Omental fat pad (tissue), 4 donors: ENCODE results near the gene ELF1. TPM values are rescaled to one million over a fixed set of nuclear protein-coding genes. Genes with fewer than 3 reads are reported as not detected.

Source experiments
- ATAC-seq: fragments of 150-250 bp; one replicate; pipeline ENCODE4 v1.9.1; 2016; ENCODE audit warnings: mild to moderate bottlenecking, moderate library complexity; ENCODE audit not compliant: low FRiP score
- DNase-seq: peaks from one replicate; pipeline ENCODE4 v3.0.0-alpha.2; 2019; ENCODE audit warnings: low spot score
- total RNA-seq, 4 donors: library from RNA; depleted of rRNA; stranded (reverse); fragments of >200 nt; gene quantifications; one replicate each; pipeline ENCODE4 v1.1.0, GENCODE V29; 2016
- TF ChIP-seq, protein P1 (sequence below), 3 donors: fragments of 450-650 bp; IDR thresholded peaks; one replicate each; pipeline ENCODE4 v1.5.1; 2016 to 2017; ENCODE audit warnings: antibody characterized with exemption in 3 of 3, mild to moderate bottlenecking in 3 of 3, moderate library complexity in 2 of 3

Gene ELF1
- total RNA-seq, 4 donors from 2014 or later: 87.4 to 107 (median 89.9) TPM

DNA sequence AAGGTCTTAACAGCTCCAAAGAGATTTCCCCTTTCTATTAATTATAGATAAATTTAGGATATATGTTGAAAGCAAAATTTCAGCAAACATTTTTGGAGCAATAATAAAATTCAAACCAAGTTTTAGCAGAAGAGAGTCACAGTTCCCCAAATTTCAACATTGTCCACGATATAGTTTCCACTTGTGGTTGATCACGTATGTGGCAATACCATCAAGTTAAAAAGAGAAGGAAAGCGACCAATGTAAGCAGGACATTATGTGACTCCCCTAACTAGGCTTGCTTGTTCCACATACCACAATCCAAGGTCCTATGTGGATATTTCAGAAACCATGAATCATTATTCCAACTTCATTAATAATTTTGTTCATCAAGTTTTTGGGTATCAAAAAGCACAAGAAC is 52.8 kb downstream of the ELF1 start:
- DNase-seq: no peak
- TF ChIP-seq, protein P1, sequence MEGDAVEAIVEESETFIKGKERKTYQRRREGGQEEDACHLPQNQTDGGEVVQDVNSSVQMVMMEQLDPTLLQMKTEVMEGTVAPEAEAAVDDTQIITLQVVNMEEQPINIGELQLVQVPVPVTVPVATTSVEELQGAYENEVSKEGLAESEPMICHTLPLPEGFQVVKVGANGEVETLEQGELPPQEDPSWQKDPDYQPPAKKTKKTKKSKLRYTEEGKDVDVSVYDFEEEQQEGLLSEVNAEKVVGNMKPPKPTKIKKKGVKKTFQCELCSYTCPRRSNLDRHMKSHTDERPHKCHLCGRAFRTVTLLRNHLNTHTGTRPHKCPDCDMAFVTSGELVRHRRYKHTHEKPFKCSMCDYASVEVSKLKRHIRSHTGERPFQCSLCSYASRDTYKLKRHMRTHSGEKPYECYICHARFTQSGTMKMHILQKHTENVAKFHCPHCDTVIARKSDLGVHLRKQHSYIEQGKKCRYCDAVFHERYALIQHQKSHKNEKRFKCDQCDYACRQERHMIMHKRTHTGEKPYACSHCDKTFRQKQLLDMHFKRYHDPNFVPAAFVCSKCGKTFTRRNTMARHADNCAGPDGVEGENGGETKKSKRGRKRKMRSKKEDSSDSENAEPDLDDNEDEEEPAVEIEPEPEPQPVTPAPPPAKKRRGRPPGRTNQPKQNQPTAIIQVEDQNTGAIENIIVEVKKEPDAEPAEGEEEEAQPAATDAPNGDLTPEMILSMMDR (IDR thresholded peaks at IDR 0.05): no peak
- no peak for ATAC-seq

DNA sequence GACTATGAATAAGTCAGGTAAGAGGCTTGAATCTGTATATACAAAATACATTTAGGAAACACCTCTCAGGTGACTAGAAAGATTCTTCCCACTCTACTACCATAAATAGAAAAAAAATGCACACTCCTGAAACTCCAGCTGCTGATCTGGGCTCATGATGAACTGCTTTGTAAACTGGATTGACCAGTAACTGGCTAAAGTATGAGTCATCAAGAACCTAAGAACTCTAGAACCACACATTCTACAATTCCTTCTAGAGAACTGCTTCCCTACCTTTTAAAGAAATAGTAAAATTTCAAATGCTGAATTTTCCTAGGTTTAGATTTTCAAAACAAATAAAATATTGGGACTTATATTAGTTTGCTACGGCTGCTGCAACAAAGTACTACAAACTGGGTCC is 55.2 kb downstream of the ELF1 start:
- DNase-seq (no peak), ATAC-seq (no peak)
- TF ChIP-seq, protein P1 (IDR thresholded peaks at IDR 0.05): no peak

DNA sequence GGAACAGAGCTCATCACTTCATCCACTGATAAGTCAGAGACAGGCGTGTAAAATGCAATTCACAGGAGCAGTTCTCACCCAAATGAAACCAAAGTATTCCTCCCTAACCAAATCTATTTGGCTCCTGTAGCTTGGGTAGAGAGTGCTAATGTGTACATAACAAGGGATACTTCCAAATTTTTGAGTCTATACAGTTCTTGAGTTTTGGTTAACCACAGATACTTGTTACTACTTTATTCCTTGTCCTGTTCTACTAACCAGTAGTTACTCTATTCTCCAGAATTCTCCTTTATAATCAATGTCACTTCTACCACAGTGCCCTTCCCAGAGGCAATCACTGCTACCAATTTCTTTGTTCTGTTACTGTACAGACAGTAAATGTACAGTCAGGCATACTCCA is 57.3 kb downstream of the ELF1 start:
- TF ChIP-seq, protein P1 (IDR thresholded peaks at IDR 0.05): no peak
- no peak for DNase-seq
- ATAC-seq: no peak

DNA sequence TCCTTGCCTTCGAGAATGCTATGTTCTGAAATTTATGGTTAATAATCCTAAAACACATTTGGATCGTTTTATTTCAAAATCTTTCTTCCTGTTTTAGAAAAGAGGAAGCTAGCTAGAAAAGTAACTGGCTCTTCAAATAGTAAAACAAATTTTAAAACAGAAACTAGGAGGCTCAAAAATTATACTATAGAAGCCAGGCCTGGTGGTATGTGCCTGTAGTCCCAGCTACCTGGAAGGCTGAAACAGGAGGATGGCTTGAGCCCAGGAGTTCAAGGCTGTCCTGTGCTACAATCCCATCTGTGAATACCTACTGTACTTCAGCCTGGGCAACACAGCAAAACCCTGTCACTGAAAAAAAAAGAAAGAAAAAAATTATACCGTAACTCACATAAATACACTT is 57.9 kb downstream of the ELF1 start:
- ATAC-seq (no peak), DNase-seq (no peak)
- TF ChIP-seq, protein P1 (IDR thresholded peaks at IDR 0.05): no peak

DNA sequence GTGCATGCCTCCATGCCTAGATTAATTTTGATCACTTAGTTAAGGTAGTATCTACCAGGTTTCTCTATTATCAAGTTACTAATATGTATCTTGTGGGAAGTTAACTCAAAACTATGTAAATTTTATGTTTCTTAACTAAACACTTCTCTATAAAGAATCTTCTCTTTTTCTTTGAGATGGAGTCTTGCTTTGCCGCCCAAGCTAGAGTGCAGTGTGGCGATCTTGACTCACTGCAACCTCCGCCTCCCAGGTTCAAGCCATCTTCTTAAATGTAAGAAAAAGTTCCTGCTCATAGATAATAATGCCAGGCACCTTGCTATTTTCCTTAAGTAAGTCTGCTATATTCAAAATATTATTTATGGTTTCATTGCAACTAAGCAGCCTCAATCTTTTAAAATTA is 58.4 kb downstream of the ELF1 start:
- DNase-seq: no peak
- TF ChIP-seq, protein P1 (IDR thresholded peaks at IDR 0.05): no peak
- no peak for ATAC-seq

DNA sequence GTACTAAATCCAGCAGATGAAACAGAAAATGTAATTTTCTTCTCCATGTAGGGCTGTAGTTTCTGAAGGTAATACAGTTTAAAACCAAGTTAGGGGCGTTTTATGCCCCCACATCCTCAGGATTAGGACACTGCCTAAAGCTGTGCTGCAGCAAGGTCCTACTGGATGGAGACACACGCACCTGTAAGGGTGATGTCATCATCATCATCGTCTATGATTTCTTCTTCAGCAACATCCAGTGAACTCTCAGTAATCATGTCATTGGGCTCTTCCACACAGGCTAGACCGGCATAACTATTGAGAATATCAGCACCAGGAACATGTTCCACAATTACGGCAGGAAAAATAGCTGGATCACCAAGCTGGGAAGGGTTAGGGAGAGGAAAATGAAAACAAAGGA is 60.5 kb downstream of the ELF1 start:
- ATAC-seq (no peak), DNase-seq (no peak)
- TF ChIP-seq, protein P1 (IDR thresholded peaks at IDR 0.05): no peak

DNA sequence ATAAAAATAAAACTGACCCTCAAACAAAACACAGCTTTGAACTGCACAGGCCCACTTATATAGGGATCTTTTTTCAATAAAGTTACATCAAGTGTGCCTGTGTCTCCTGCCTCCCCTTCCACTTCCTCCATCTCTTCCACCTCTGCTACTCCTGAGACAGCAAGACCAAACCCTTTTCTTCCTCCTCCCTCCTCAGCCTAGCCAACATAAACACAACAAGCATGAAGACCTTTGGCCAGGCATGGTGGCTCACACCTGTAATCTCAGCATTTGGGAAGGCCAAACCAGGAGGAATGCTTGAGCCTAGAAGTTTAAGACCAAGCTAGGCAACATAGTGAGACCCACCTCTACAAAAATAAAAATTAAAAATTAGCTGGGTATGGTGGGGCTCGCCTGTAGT is 72.6 kb downstream of the ELF1 start:
- no peak for DNase-seq
- TF ChIP-seq, protein P1 (IDR thresholded peaks at IDR 0.05): no peak
- ATAC-seq: no peak
